ENCODE measurements around the gene SORT1. TPM values are rescaled to one million over a fixed set of nuclear protein-coding genes. Genes with fewer than 3 reads are reported as not detected.

SORT1 gene
- total and polyA plus RNA-seq, 2 of the 8 experiments (the other 6 are each of a cell fraction or from before 2014, with no cell fraction given): 18.7 to 69.6 TPM

- H3K9ac ChIP-seq (replicated peaks in 1 of 4; ENCODE audit: extremely low read depth in 1 of 4, low read depth in 3 of 4, low read length in 3 of 4): no peak overlapping the region
- no peak overlapping the region for H3K56ac ChIP-seq (replicated peaks; ENCODE audit: insufficient read length, low read depth, low read length)
- H3K18ac ChIP-seq (ENCODE audit: extremely low read depth, low read length): no peak overlapping the region
- H4K5ac ChIP-seq (ENCODE audit: insufficient read length, low read depth, low read length): no peak overlapping the region
- H3K4ac ChIP-seq (replicated peaks; ENCODE audit: insufficient read length, low read depth, low read length): no peak overlapping the region
- H4K8ac ChIP-seq (ENCODE audit: extremely low read depth, insufficient read depth, low read length): no peak overlapping the region
- no peak overlapping the region for H2BK20ac ChIP-seq (ENCODE audit: low read length)
- no peaks in the 10 kb centered on the region; a peak in 1 of 7 replicates for H3K4me1 ChIP-seq (replicated peaks in 1 of 4; ENCODE audit: control insufficient read depth in 3 of 4, insufficient read depth in 4 of 4, low read length in 3 of 4)
- no peaks in the 10 kb centered on the region for H3K9me3 ChIP-seq (ENCODE audit: insufficient read depth in 2 of 2, low read depth in 1 of 2, low read length in 1 of 2)
- H3K23me2 ChIP-seq (ENCODE audit: low read depth, low read length): no peaks in the 10 kb centered on the region; the same call in 1 of the 2 replicates
- H2BK120ac ChIP-seq (replicated peaks; ENCODE audit: low read depth, low read length): no peak overlapping the region
- H3K23ac ChIP-seq (ENCODE audit: insufficient read length): no peak overlapping the region
- no peak overlapping the region for H2BK5ac ChIP-seq (ENCODE audit: low read depth, low read length)
- H2AFZ ChIP-seq (ENCODE audit: low read length): no peak overlapping the region
- no peak overlapping the region for H3K14ac ChIP-seq (ENCODE audit: insufficient read length)
- H3K36me3 ChIP-seq (ENCODE audit: control insufficient read depth in 2 of 4, insufficient read depth in 4 of 4, low read length in 3 of 4): peaks cover 14 to 54% (median 38%) of the 10 kb centered on the region in 4 experiments; a peak in 7 of 8 replicates
- DNase-seq (ENCODE audit: low read depth in 1 of 2, low spot score in 2 of 2) (no peak), FAIRE-seq (no peak)
- H2BK15ac ChIP-seq (ENCODE audit: low read length): no peak overlapping the region
- no peak overlapping the region for H2BK12ac ChIP-seq (ENCODE audit: low read depth, low read length)
- no peak overlapping the region for H3K4me2 ChIP-seq (ENCODE audit: insufficient read depth in 1 of 2, low read depth in 2 of 2, low read length in 2 of 2)
- CTCF ChIA-PET (ENCODE audit: partially characterized antibody): interaction anchor here (0.6 to 1.2 kb wide), 2 partner anchors 8 to 31 kb away, joined by 3 to 4 read pairs; no protein-coding TSS in a partner anchor
- no peaks in the 10 kb centered on the region for H4K20me1 ChIP-seq (replicated peaks in 1 of 2; ENCODE audit: control insufficient read depth in 1 of 2, insufficient read depth in 2 of 2, low read length in 2 of 2)
- H3K27ac ChIP-seq (ENCODE audit: low read depth, low read length): no peak overlapping the region
- no peak overlapping the region for H2AK5ac ChIP-seq (ENCODE audit: low read depth, low read length)
- POLR2A ChIA-PET (ENCODE audit: partially characterized antibody): interaction anchor here (0.7 kb wide), 1 partner anchor 191 kb away, joined by 3 read pairs; no protein-coding TSS in a partner anchor
- H3K4me3 ChIP-seq (ENCODE audit: extremely low read depth in 1 of 4, insufficient read depth in 2 of 4, low read depth in 3 of 4, low read length in 4 of 4): no peak overlapping the region
- H4K91ac ChIP-seq (replicated peaks; ENCODE audit: insufficient read length, low read length): no peak overlapping the region
- no peaks in the 10 kb centered on the region for H3K27me3 ChIP-seq (replicated peaks in 1 of 4; ENCODE audit: control insufficient read depth in 3 of 4, extremely low read depth in 1 of 4, insufficient read depth in 3 of 4, low read length in 3 of 4)
- no peaks in the 10 kb centered on the region for H3K79me2 ChIP-seq (ENCODE audit: control insufficient read depth in 1 of 2, insufficient read depth in 2 of 2, low read length in 2 of 2)
- no peaks in the 10 kb centered on the region for H3K79me1 ChIP-seq (ENCODE audit: low read depth, low read length)
- 91% methylated on average over 6 of the region's 6 CpGs; no CpG with 5 or more reads in 1 of the 2 experiments for WGBS, 2 experiments (ENCODE audit: extremely low coverage in 1 of 2, insufficient coverage in 1 of 2, insufficient read length in 1 of 2, insufficient replicate concordance in 2 of 2, low coverage in 1 of 2, low lambda C conversion rate in 2 of 2, missing lambda C conversion rate in 1 of 2)
- TF ChIP-seq USF2 (IDR thresholded peaks at IDR 0.05; ENCODE audit: low read length) (no peak), ZNF274 (IDR thresholded peaks at IDR 0.05; ENCODE audit: borderline replicate concordance, extremely low read depth, low read length) (no peak), POU5F1 (IDR thresholded peaks at IDR 0.05; ENCODE audit: low read depth, low read length) (no peak), YY1 (IDR thresholded peaks at IDR 0.05; ENCODE audit: low read depth, low read length) (no peak), SIX5 (IDR thresholded peaks at IDR 0.05; ENCODE audit: low read depth, low read length) (no peak), BACH1 (IDR thresholded peaks at IDR 0.05; ENCODE audit: low read length) (no peak), EP300 (IDR thresholded peaks at IDR 0.05; ENCODE audit: borderline replicate concordance in 1 of 2, low read depth in 2 of 2, low read length in 2 of 2) (no peak), CHD2 (IDR thresholded peaks at IDR 0.05; ENCODE audit: low read length) (no peak), MAFK (IDR thresholded peaks at IDR 0.05; ENCODE audit: low read depth, low read length) (no peak), NRF1 (IDR thresholded peaks at IDR 0.05; ENCODE audit: low read depth, low read length) (no peak), SP4 (IDR thresholded peaks at IDR 0.05; ENCODE audit: low read length) (no peak)
Measured at GRCh38 chr1:109322974-109323373, 74.7 kb downstream of the SORT1 start.
